NOMO-1 (cell line): ENCODE measurements around the gene FAM3B.
"Not testable (repeated sequence)": the region's sequence is repeated elsewhere in the genome, so short reads cannot be mapped to it uniquely, and the experiment has no call there.

Source experiments
- DNase-seq, 2 experiments: peaks; one replicate each; lab custom pipeline; 2025; ENCODE audit not compliant: unreplicated experiment in 2 of 2; lab: John Stamatoyannopoulos, UW

Gene FAM3B, protein sequence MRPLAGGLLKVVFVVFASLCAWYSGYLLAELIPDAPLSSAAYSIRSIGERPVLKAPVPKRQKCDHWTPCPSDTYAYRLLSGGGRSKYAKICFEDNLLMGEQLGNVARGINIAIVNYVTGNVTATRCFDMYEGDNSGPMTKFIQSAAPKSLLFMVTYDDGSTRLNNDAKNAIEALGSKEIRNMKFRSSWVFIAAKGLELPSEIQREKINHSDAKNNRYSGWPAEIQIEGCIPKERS

DNA sequence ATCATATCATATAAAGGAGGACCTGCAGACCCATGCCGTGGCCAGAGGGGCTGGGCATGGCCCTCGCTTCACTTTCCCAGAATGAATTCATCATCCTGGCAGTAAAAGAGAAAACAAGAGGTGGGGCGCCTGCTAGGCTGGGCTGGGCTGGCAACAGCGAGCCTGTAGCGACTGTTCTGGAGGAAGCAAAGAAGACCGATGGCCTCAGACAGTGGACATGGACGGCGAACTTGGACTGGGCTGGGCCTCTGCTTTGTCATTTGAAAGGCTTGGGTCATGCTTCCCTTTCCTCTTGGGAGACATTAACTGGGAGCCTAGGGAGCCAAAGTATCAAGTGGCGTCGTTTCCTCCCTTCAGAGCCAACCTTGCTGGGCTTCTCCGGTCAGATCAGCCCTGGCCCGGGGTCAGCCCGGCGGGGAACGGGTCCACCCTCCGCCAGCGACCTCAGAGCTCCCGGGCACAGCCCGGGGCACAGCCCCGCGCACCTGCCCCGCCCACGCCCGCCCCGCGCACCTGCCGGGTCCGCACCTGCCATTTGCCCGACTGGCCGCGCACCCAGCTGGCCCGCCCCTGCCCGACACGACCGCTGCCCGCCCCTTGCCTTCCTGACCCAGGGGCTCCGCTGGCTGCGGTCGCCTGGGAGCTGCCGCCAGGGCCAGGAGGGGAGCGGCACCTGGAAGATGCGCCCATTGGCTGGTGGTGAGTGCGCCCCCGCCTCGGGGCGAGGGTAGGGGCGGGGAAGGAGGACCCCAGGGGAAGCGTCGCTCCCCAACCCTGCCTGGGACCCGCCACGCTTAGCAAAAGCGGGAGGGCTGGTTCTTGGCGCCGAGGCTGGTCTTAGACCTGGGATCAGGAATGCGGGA is at the start of gene FAM3B:
FAM3B (plus strand) TSS at position 602 of the 863 bp plus-strand sequence; CDS start at position 681, 79 bp downstream.
- no peak for DNase-seq

DNA sequence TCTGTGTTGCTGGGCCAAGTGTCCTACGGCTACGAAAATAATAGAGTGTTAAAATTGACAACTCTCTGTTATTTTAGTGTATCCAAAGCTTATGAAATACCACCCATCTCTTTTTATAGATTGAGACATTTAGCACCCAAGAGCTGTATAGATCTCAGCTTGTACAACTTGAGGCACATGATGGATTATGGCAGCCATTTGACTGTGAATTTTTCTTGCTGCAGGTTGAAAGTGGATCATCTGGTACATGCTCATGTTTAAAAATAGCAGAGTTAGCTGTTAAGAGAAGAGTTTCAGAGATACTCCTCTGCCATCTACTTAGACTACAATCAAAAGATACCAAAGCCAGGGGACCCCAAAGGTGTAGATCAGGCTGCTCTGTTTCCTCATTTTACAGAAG is 49.3 kb upstream of the FAM3B start:
- DNase-seq = no peak

DNA sequence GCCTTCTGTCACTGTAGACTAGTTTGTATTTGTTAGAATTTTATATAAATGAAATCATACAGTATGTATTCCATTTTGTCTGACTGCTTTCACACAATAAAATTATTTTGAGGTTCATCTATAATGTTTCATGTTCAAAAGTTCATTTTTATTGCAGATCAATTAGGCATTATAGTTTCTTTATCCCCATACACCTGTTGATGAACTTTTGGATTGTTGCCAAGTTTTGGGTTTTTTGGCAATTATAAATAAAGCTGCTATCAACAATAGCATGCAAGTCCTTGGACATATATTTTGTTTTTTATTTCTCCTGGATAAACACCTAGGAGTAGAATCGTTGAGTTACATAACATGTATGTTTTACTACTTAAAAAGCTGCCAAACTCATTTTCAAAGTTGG is 47.1 kb upstream of the FAM3B start:
- DNase-seq = no peak

DNA sequence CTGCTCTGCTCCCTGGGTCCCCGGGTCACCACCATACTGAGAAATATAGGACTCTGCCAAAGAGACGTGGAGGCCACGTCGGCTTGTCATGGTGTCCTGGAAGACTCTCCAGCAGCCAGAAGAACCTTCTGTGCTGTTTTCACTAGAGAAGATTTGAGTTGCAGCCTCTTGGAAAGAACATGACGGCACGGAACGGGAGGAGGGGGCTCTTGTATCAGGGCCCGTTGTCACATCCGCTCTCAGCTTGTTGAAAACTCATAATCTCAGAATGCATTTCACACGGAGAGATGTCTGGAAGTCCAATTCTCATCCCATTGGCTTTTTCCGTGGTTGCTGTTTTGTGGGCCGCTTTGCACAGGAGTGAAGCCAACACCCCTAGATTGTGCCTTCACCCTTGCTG is 39.4 kb upstream of the FAM3B start:
- DNase-seq = no peak

DNA sequence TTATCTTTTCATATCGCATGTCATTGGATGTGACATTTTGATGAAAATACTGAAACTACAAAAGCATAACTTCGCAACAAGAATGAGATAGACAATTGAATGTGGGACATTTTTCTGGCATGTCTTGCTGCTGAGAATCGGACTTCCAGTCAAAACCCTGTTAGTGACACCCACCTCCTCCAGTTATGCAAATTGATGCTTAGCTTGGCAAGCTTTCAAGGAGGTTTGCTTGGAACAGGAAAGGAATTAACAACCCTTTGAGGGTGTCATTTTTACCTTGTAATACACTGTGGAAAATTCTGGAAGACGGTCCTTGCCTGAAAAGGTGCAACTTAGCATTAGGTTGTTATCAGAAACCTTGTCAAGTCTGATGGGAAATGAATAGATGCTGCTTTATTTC is 38.8 kb upstream of the FAM3B start:
- DNase-seq = no peak

DNA sequence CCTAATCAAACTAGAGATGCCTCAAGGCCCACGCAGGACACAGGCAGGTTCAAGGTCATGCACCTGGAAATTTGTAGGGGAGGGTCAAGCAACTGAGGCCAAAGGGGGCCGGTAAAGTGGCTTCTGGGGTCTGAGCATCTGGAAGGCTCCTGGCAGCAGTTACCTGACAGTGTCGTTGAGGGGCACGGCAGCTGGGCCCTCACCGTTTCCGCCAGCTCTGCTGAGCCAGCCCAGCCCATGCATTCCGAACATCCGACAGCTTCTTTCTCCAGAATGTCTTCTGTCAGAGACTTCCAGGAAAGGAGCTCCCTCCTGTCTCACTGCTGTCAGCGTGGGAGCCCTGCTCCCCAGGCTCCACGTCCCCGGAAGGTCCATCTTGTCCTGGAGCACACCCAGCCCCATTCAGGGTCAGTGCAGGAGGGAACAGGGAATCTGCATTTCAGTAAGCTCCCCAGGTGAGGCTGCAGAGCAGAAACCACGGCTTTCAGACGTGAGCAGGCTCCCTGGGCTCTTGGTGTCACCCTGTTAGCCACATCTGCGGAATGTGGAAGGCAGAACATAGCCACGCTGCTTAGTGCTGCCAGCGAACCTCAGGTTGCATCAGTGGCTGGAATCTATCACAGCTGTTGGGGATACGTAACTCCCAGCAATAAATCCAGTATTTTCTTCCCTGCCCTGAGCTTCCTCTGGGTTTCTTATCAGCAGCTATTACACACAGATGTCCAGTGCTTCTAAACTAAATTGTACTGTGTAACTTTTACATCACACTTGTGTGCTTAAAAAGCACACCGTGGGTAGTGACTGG is 36.3 kb upstream of the FAM3B start:
- no peak for DNase-seq

DNA sequence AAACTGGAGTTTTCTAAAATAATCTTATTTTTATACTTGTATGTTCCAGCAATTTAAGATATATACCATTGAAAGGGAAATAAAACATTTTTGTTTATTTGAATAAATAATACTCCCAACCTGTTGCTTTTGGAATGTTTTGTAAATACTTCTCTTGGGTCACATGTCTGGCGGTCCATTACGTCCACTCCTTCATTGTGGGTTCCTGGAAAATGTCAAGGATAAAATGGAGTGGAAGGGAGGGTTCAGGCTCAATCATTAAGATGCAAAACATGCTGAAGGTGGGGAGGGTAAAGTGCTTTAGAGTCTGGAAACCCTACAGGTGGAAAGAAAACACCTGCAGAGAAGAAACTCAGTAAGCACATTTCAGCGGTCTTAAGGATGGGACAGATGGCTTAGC is 34.2 kb upstream of the FAM3B start:
- DNase-seq = no peak

DNA sequence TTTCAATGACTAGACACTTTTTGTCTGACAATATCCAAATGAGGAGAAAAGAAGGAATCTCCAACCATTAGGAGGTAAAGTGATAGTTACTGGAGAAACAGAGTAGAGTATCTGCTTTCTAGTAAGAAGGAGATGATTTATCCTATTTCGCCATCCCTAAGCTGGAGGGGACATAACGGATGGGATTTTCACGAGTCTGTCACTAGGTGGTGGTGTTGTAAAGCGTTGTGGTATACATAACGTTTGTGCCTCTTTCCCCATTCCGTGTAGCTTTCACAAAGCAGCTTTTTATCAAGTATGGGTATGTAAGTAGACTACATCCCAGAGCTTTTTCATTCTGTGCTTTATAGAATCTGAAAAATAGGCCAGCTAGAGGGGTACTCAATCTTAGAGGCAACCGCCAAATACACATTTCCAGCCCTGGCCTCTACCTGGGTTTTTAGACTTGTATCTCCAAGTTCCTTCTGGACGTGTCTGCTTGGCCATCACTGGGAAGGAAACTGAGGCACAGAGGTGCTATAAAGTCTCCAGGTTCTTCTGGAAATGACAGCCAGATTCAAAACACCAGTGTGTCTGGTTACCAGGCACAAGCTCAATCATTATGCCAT is 33.3 kb upstream of the FAM3B start:
- DNase-seq = peak; percentile 56 to 85

DNA sequence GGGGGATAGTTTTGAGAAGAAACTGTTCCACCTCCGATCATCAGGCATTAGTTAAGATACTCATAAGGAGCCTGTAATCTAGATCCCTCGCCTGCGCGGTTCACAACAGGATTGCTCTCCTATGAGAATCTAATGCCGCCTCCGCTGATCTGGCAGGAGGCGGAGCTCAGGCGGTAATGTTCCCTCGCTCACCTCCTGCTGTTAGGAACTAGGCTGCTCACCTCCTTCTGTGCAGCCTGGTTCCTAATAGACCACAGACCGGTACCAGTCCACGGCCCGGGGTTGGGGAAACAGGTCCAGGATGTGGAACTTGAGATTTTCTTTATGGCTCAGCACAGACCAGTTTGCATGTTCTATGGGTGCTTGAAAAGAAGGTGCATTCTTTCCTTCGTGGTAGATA is 27.2 kb upstream of the FAM3B start:
- DNase-seq = no peak

DNA sequence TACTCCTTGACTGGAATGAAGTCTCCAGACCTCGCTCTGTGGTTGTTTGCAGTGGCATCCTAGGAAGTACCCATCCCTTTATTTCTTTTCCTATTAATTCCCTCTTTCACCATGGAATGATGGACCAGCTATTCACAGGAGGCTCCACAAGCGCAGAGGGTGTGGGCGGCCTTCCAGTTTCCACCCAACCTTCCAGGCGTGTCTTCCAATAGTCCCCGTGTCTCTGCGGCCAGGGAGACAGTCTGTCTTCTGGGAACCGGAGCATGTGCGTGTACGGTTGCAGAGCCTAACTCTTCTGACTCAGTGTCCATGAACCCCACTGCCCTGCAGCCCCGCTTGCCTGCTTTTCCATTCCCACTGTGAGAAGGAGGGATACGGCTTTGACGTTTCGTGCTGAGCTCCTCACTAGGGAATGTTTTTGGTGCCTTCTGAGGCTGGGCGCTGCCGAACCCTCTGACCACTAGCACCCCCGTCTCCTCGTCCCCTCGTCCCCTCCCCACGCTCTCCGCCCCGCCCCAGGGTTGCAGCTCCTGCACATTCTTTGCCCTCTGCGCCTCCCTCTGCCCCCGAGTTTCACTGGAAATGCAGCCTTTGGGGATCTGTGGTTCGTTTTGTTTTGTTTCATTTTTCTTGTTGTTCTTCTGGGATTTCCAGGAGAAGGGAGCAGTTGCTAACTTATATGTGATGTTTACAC is 26.3 kb upstream of the FAM3B start:
- no peak for DNase-seq

DNA sequence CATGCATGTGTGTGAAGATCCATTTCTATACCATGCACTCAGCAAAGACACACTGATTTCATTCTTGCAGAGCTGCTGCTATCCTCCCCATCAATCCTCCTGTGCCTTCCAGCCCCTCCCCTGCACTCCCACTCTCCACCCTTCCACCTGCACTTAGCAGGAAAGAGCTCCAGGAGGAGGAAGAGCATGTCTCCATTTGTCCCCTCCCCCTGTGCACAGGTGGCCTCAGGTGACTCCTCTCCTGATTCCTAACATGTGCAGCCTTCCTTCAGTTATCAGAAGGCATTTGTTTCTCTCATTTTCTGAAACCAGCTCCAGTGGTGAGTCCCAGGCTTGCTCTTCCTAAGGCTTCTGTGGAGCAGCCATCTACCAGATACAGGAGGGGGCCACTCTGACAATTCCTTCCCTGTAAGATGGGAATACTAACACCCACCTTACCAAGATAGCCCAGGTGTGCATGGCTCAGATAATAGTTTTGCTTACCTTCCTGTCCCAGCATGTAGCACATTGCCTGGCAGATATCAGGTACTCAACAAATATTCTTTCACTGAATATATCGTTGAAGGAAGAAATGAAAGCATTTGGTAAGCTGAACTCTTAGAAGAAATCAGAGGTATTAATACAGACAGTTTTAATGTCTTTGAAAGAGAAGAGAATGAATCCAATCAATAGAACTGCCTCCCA is 21.9 kb upstream of the FAM3B start:
- DNase-seq = no peak

DNA sequence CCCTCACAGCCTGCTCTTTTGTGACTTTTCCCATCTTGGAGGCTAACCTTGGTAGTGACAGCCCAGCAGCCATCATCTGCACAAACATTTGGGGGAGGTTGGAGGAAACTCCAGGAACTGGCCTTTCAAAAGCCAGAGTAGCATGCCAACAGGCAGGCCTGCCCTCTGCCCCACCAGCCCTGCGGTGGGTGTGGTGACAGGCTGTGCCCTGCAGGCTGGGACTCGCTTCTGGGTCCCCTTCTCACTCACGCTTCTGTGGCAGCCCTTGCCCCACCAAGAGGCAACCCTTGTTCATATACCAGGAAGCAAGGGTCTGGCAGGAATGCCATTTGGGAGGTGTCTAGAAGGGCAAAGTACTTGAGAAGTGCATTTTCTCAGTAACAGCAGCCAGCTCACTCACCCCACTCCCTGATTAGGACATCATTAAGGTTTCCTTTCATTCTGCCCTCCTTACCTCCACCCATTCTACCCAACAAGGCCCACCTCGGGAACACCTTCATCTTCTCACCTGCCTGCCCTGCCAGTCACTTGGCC is 20.8 kb upstream of the FAM3B start:
- no peak for DNase-seq

DNA sequence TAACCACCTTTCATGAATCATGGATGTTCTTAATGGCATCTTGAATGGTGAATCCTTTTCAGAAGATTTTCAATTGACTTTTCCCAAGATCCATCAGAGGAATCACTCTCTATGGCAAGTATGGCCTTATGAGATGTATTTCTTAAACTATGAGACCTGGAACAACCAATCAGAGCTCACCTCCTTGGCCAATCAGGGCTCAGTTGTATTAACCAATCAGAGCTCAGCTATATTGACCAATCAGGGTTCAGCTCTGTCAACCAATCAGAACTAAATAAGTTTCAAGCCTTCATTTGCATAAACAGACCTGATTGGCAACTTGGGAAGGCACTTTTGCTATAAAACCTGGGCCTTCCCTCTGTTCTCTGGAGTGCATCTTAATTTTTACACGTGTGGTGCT is 13.6 kb upstream of the FAM3B start:
- no peak for DNase-seq

DNA sequence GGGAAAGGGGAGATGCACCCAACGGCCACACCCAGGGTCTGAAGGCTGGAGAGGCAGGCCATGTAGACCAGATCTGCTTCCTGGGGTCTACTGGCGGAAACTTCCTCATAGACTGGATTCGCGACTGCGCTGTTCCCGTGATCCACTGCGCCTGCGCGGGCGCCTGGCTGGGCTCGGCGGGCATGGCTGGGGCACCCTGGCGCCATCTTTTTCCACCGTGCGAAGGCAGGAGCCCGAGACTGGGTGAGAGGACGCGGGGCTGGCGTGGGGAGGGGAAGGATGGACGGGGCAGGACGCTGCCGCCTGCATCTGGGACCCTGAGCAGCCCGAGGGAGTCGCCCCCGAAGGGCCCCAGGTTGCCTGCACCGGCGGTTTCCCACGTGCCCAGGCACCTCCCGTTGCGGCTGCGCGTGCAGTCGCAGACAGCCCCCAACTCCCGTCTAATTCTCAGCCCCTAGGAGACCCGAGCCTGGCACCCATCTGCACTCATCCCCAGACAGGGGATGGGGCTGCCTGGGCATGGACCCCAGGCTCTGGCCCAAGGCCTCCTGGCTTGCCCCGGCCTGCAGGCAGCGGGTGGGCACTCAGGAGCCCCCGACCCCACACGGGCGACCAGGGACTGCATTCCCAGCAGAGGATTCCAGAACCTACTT is 12.4 kb upstream of the FAM3B start:
- no peak for DNase-seq

DNA sequence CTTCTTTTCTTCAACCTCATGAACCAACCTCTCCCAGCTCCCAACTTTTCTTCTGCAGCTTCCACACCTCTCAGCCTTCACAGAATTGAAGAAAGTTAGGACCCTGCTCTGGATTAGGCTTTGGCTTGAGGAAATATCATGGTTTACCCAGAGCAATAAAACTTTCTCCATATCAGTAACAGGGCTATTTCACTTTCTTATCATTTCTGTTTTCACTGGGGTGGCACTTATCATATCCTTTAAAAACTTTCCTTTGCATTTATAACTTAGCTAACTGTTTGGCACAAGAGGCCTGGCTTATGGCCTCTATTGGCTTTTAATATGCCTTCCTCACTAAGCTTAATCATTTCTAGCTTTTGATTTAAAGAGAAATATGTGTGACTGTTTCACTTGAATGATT is 9.4 kb upstream of the FAM3B start:
- DNase-seq = no peak

DNA sequence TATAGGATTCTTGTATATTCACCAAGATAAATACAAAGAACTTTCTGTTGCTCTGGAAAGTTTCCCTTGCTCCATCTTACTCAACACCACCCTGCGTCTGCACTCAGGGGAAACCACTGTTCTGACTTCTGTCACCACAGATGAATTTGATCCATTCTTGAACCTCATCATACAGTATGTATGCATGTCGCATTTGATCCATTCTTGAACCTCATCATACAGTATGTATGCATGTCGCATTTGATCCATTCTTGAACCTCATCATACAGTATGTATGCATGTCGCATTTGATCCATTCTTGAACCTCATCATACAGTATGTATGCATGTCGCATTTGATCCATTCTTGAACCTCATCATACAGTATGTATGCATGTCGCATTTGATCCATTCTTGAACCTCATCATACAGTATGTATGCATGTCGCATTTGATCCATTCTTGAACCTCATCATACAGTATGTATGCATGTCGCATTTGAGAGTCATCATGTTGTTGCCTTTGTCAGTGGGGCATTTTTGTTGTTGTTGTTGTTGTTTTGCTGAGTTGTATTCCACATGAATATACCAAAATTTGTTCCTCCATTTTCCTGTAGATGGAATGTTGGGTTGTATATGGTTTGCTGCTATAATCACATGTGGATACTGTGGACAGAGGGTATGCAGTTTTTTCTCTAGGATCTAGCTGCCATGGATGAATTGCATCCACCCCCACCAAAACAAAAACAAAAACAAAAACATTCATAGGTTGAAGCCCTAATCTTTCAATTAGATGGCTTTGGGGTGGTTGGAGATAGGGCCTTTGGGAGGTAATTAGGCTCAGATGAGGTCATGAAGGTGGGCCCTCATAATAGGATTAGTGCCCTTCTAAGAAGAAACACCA is 3.1 kb upstream of the FAM3B start:
- DNase-seq = not testable (repeated sequence)

DNA sequence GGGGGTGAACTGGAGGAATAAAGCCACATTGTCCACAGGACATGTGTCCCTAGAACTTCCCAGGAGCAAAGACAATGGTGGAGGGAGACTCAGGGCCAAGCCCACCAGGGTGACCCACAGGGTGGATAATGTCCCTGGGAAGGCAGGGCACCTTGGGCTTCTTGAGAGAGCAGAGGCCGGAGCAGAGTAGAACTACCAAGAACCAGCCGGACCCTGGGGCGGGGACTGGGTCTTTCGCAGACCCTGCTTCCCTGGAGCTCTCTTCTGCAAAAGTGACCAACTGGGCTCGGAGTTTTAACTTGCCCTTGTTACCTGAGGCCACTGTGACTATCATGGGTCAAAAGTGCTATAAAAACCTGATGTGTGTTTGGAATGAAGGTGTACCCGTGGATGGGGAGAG is 875 bp upstream of the FAM3B start:
- DNase-seq = no peak

DNA sequence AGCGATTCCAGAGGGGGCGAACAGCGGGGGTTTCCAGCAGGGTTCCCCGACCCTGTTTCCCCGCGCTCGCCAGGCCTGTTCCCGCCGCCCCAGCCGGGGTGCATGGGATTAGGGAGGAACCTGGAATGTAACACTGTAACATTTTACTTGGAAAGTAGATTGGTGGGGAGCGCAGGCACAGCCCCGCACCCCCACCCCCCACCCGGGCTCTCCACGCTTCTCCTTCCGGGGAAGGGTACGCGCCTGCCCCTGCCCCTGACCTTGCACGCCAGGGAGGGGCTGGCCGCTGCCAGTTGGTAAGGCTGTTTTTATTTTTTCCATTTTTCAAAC is 427 bp downstream of the FAM3B start:
- no peak for DNase-seq
